ENCODE measurements around the gene TTC27. TPM values are rescaled to one million over a fixed set of nuclear protein-coding genes. Genes with fewer than 3 reads are reported as not detected.

Gene TTC27
- polyA plus RNA-seq, 1 donor from 2014 or later, result 11.1 TPM

DNA sequence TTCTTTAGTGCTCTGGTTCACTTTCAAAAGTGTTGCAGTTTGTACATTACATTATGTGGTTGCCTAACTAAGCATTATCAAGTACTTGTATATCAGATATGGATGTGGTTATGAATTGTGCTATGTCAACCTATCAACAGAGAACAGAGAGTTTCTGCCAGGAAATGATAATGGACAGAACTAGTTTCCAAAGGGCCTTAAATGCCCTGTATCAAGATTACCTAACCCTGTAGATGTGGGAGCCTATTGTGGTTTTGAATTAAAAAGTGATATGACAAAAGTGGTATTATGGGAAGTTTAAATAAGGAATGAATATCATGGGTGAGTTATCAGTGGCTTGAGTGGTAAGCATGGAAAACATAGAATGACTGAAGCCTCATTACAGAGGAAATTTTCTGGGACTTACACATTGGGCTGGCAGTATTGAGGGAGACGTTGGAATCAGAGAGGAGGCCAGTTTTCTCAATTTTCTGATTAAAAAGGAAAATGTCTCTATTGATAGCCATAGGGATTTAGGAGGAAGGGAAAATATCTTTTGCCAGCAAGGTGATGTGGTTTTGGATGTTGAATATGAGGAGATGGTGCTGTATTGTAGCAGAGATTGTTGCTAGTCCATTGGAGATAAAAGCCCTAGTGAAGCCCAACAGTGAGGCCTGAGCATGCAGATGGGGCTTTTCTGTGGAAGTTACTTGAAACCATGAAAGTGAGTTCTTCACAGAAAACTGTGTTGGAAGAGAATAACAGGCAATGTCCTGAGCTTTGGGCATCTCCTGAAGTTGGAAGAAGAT is 140.7 kb downstream of the TTC27 start:
- Histone ChIP-seq H3K4me3 (ENCODE audit: low read length) (no peak overlapping the region), H3K9me3 (ENCODE audit: low read length) (no peaks in the 10 kb centered on the region), H3K9me2 (ENCODE audit: insufficient read depth, low read length) (no peaks in the 10 kb centered on the region), H3K27me3 (ENCODE audit: insufficient read depth, low read depth, low read length) (no peaks in the 10 kb centered on the region), H3K4me2 (ENCODE audit: low read length) (no peak overlapping the region), H2AFZ (ENCODE audit: low read depth, low read length) (no peak overlapping the region), H3K27ac (ENCODE audit: low read length) (no peak overlapping the region), H3K9ac (ENCODE audit: low read length) (no peak overlapping the region), H3K79me2 (replicated peaks; ENCODE audit: insufficient read depth, low read length) (no peaks in the 10 kb centered on the region), H4K20me1 (ENCODE audit: insufficient read depth) (no peaks in the 10 kb centered on the region), H3F3A (ENCODE audit: insufficient read depth, low read length, poor library complexity, severe bottlenecking) (no peaks in the 10 kb centered on the region), H3K36me3 (ENCODE audit: insufficient read depth, low read length) (no peaks in the 10 kb centered on the region)
- no peak for TF ChIP-seq MXI1 (conservative IDR thresholded peaks at IDR 0.05; ENCODE audit: poor library complexity, severe bottlenecking)
- TF ChIP-seq RAD21 (conservative IDR thresholded peaks at IDR 0.05), result no peak
- no peak for TF ChIP-seq EZH2 (IDR thresholded peaks at IDR 0.05; ENCODE audit: borderline replicate concordance, insufficient read depth, low read length, poor library complexity, severe bottlenecking)
- TF ChIP-seq, protein P1, sequence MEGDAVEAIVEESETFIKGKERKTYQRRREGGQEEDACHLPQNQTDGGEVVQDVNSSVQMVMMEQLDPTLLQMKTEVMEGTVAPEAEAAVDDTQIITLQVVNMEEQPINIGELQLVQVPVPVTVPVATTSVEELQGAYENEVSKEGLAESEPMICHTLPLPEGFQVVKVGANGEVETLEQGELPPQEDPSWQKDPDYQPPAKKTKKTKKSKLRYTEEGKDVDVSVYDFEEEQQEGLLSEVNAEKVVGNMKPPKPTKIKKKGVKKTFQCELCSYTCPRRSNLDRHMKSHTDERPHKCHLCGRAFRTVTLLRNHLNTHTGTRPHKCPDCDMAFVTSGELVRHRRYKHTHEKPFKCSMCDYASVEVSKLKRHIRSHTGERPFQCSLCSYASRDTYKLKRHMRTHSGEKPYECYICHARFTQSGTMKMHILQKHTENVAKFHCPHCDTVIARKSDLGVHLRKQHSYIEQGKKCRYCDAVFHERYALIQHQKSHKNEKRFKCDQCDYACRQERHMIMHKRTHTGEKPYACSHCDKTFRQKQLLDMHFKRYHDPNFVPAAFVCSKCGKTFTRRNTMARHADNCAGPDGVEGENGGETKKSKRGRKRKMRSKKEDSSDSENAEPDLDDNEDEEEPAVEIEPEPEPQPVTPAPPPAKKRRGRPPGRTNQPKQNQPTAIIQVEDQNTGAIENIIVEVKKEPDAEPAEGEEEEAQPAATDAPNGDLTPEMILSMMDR (IDR thresholded peaks at IDR 0.05; ENCODE audit: poor library complexity, severe bottlenecking), result no peak
- TF ChIP-seq POLR2AphosphoS5 (IDR thresholded peaks at IDR 0.05), result no peak
- TF ChIP-seq SMC3 (conservative IDR thresholded peaks at IDR 0.05; ENCODE audit: poor library complexity), result no peak
- no peak for TF ChIP-seq TAF1 (IDR thresholded peaks at IDR 0.05; ENCODE audit: low read depth)
- TF ChIP-seq, protein P2, sequence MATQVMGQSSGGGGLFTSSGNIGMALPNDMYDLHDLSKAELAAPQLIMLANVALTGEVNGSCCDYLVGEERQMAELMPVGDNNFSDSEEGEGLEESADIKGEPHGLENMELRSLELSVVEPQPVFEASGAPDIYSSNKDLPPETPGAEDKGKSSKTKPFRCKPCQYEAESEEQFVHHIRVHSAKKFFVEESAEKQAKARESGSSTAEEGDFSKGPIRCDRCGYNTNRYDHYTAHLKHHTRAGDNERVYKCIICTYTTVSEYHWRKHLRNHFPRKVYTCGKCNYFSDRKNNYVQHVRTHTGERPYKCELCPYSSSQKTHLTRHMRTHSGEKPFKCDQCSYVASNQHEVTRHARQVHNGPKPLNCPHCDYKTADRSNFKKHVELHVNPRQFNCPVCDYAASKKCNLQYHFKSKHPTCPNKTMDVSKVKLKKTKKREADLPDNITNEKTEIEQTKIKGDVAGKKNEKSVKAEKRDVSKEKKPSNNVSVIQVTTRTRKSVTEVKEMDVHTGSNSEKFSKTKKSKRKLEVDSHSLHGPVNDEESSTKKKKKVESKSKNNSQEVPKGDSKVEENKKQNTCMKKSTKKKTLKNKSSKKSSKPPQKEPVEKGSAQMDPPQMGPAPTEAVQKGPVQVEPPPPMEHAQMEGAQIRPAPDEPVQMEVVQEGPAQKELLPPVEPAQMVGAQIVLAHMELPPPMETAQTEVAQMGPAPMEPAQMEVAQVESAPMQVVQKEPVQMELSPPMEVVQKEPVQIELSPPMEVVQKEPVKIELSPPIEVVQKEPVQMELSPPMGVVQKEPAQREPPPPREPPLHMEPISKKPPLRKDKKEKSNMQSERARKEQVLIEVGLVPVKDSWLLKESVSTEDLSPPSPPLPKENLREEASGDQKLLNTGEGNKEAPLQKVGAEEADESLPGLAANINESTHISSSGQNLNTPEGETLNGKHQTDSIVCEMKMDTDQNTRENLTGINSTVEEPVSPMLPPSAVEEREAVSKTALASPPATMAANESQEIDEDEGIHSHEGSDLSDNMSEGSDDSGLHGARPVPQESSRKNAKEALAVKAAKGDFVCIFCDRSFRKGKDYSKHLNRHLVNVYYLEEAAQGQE (IDR thresholded peaks at IDR 0.05; ENCODE audit: borderline replicate concordance), result no peak
- no peak for TF ChIP-seq EP300 (conservative IDR thresholded peaks at IDR 0.05; ENCODE audit: poor library complexity, severe bottlenecking)

DNA sequence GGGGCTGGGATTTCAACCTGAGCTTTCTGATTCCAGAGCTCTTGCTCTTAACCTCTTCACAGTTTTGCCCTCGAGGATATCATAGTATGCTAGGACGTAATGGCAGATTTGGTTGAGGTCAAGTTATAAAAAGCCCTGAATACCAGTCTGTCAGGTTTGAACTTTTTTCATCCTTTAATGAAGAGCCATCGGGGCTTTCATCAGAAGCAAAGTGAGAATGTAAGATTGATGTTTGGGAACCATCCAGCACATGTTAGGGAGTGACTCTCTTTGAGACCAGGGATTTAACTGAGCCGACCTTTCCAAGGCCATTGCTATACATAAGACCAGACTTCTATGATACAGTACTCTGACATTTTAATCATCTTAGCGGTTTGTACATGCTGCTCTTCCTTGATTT is 142.5 kb downstream of the TTC27 start:
- H3K27ac ChIP-seq (ENCODE audit: low read length), result no peak overlapping the region
- no peak overlapping the region for H3K9ac ChIP-seq (ENCODE audit: low read length)
- no peak for TF ChIP-seq SMC3 (conservative IDR thresholded peaks at IDR 0.05; ENCODE audit: poor library complexity)
- no peak for TF ChIP-seq EZH2 (IDR thresholded peaks at IDR 0.05; ENCODE audit: borderline replicate concordance, insufficient read depth, low read length, poor library complexity, severe bottlenecking)
- TF ChIP-seq, protein P2 (IDR thresholded peaks at IDR 0.05; ENCODE audit: borderline replicate concordance), result no peak
- TF ChIP-seq, protein P1 (IDR thresholded peaks at IDR 0.05; ENCODE audit: poor library complexity, severe bottlenecking), result no peak
- TF ChIP-seq MXI1 (conservative IDR thresholded peaks at IDR 0.05; ENCODE audit: poor library complexity, severe bottlenecking), result no peak
- no peak for TF ChIP-seq TAF1 (IDR thresholded peaks at IDR 0.05; ENCODE audit: low read depth)
- no peak for TF ChIP-seq EP300 (conservative IDR thresholded peaks at IDR 0.05; ENCODE audit: poor library complexity, severe bottlenecking)
- no peak for TF ChIP-seq POLR2AphosphoS5 (IDR thresholded peaks at IDR 0.05)
- no peak for TF ChIP-seq RAD21 (conservative IDR thresholded peaks at IDR 0.05)
- no peak overlapping the region for H3K4me3 ChIP-seq (ENCODE audit: low read length)
- no peaks in the 10 kb centered on the region for H3K27me3 ChIP-seq (ENCODE audit: insufficient read depth, low read depth, low read length)
- no peaks in the 10 kb centered on the region for H3K9me2 ChIP-seq (ENCODE audit: insufficient read depth, low read length)
- no peaks in the 10 kb centered on the region for H3K36me3 ChIP-seq (ENCODE audit: insufficient read depth, low read length)
- H3K79me2 ChIP-seq (replicated peaks; ENCODE audit: insufficient read depth, low read length), result no peaks in the 10 kb centered on the region
- no peaks in the 10 kb centered on the region for H3K9me3 ChIP-seq (ENCODE audit: low read length)
- no peak overlapping the region for H3K4me2 ChIP-seq (ENCODE audit: low read length)
- no peak overlapping the region for H2AFZ ChIP-seq (ENCODE audit: low read depth, low read length)
- H4K20me1 ChIP-seq (ENCODE audit: insufficient read depth), result no peaks in the 10 kb centered on the region
- H3F3A ChIP-seq (ENCODE audit: insufficient read depth, low read length, poor library complexity, severe bottlenecking), result no peaks in the 10 kb centered on the region

Measured in neural cell (in vitro differentiated cells).